Activated naive CD4-positive, alpha-beta T cell treated with anti-CD3 and anti-CD28 coated beads, Interleukin-2, amount 50 U/mL, for 16 hours (primary cell): ENCODE measurements around the gene NPIPB6.

ENCODE experiments used
- DNase-seq: peaks from one replicate; pipeline ENCODE4 v3.0.0-alpha.2; 2020

NPIPB6 gene

DNA sequence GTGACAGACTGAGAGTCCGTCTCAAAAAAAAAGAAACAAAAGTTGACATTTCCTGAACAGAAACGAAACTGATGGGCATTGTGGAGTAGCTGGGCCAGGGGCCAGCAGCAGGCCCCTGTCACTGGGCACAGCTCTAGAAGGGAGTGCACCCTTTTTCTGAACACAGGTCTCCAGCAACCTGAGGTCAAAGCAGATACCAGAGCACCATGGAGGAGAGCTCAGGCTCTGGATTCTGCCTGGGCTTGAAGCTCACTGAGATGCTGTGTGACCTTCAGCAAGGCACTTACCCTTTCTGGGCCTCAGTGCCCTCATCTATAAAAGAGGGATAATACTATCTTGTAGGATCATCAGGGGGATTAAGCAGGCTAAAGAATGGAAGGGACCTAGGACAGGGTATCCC lies 66.0 kb downstream of the NPIPB6 start:
- DNase-seq, result no peak

GRCh38 chr16:28295276-28295675 lies 68.0 kb downstream of the NPIPB6 start:
- no peak for DNase-seq

GRCh38 chr16:28294201-28294600 lies 69.1 kb downstream of the NPIPB6 start:
- DNase-seq, result no peak

DNA sequence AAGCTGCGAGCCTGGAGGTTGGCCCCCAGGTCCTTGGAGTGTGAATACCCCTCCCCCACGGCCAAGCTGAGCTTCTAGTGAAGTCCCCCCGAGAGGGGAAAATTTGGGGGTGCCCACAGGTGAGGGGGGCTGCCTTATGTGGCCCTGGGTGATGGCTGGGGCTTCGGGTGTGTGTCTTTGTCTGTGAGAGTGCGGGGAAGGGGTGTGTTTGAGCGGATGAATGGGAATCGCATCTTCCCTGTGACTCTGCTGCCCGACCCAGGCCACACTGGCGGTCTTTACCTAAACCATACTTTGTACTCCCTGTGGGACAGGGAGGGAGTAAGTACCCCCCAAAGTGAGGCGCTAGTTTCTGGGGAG lies 69.7 kb downstream of the NPIPB6 start:
- DNase-seq, result no peak

- DNase-seq, result peak; percentile 30
Measured at GRCh38 chr16:28292731-28293600, 70.3 kb downstream of the NPIPB6 start.
